Stimulated activated CD4-positive, alpha-beta T cell treated with anti-CD3 and anti-CD28 coated beads, Interleukin-1b, Interleukin-23, amount 100 ng/mL, for 1 hour (primary cell): Measurements from ENCODE around the gene RIT2.
"Not testable (repeated sequence)": the region's sequence is repeated elsewhere in the genome, so short reads cannot be mapped to it uniquely, and the experiment has no call there.

Experiments
- DNase-seq, 2 donors: peaks; one replicate each; pipeline ENCODE4 v3.0.0-alpha.2; 2020; ENCODE audit warnings: low read depth in 2 of 2

Gene RIT2

DNA sequence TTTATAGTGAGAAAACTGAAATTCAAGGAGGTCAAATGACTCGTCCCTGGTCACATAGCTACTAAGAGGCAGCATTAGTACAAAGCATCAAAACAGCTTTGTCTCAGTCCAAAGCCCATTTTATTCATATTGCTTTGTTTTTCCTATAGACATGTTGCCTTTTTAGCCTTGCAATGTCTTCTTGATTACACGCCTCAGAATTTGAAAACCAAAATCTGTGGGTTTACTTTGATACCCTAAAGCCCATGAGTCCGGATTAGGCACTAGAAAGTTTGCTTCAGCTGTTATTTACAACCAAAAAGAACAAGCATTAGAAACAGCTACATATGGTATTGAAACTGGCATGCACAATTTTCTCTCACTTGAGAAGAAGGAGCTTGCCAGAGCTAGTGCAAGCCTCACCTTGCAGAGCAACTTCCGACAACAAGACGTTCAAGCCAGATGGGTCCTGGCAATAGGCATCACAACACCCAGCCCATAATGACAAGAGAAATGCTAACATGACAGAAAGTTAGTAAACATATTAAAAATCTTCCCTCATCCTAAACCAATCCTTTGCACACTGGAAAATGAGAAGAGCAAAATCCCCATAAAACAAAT, 276.8 kb downstream of the RIT2 start:
- no peak for DNase-seq

DNA sequence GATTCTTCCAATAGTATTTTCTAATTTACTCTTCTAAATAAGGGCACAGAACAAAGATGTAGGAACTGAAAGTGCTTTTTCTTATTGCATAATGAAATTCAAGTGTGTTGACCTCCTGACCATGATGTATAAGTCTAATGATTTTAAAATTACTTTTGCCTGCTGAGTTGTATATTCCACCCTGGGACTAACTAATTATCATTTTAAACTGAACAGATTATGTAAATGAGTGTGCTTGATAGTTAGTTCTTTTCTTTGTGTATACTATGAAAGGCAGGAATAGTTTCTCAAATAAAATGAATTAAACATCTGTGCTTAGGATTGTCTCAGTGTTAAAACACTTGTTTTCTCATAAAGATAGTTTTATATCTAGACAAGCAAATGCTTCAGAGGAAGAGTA, 284.5 kb downstream of the RIT2 start:
- DNase-seq: no peak

- DNase-seq: no peak
Measured at GRCh38 chr18:42828881-42829280, 286.6 kb downstream of the RIT2 start.

- DNase-seq: no peak
Measured at GRCh38 chr18:42824178-42824577, 291.3 kb downstream of the RIT2 start.

GRCh38 chr18:42822711-42823110, 292.8 kb downstream of the RIT2 start:
- no peak for DNase-seq

DNA sequence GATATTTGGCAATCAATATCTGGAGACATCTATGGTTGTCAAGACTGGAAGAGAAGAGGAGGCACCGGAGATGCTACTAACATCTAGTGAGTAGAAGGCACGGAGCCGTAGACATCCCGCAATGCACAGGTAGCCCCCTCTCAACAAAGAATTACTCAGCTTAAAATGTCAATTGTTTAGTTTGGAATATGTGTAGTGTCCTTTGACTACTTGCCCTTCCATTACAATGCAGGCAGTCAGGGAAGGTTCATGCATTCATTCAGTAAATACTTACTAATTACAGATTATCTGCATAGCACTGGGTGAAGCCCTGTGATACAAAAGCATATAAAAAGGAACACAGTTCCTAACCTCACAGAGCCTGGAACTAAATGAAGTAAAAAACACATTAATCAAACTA, 294.0 kb downstream of the RIT2 start:
- DNase-seq: no peak

- DNase-seq: no peak
Measured at GRCh38 chr18:42814618-42815017, 300.9 kb downstream of the RIT2 start.

- no peak for DNase-seq
Measured at GRCh38 chr18:42814184-42814583, 301.3 kb downstream of the RIT2 start.

DNA sequence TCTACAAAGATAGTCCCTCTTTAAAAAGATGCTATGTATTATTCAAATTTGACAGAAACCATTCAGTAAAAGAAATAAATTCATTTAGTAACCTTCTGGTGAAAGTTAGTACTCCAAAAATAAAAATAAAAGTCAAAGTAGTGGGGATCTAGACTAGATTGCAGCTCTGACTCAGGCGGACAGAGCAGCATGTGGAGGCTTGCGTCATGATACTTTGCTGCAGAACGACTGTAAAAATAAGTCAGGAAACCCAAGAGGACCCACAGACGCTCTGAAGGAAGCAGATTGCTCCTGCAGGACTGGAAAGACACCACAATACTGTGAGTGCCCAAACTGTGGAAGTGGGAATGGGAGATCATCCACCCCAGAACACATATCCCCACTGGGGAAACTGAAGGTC, 301.9 kb downstream of the RIT2 start:
- DNase-seq: no peak

- no peak for DNase-seq
Measured at GRCh38 chr18:42807887-42808286, 307.6 kb downstream of the RIT2 start.

DNA sequence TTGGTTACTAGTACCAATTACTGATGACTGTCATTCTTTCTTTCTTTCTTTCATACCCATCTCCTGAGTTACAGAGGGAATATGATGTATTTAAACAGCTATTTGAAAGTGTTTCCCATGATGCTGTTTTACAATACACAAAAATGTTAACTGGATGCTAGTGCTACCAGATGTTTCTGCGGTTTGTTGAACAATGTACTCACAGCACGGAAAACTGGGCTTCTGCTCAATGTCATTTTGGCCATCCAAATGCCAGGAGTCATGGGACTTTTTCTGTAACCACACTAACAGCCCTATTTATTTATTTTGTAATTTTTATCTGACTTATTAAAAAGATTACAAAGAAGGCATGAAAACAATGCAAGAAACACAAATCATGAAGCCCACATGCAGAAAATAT, 313.8 kb downstream of the RIT2 start:
- no peak for DNase-seq

- no peak for DNase-seq
Measured at GRCh38 chr18:42798606-42799170, 316.8 kb downstream of the RIT2 start.

DNA sequence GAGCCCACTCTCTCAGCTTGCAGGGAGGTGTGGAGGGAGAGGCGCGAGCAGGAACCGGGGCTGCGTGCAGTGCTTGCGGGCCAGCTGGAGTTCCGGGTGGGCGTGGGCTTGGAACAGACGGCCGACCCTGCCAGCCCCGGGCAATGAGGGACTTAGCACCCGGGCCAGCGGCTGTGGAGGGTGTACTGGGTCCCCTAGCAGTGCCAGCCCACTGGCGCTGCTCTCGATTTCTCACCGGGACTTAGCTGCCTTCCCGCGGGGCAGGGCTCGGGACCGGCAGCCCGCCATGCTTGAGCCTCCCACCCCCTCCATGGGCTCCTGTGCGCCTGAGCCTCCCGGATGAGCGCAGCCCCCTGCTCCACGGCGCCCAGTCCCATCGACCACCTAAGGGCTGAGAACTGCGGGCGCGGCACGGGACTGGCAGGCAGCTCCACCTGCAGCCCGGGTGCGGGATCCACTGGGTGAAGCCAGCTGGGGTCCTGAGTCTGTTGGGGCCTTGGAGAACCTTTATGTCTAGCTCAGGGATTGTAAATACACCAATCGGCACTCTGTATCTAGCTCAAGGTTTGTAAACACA, 320.2 kb downstream of the RIT2 start:
- DNase-seq: not testable (repeated sequence)

DNA sequence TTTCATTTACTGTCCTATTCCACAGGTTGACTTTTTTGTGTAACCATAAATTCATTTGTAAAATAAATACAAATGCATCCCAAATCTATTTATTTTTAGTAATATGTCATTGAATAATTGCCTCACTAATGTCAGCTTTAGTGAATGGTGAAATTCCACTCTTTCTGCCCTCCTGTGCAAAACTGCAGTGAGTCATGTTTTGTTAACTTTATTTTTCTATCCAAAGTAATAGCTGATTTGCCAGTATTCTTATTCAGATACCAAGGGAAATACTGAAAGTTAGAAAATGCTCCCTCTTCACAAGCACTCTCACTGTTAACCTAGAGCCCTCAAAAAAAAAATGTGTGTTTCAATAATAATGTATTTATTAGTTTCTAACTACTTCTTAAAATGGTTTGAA, 322.8 kb downstream of the RIT2 start:
- no peak for DNase-seq

GRCh38 chr18:42784632-42785031, 330.9 kb downstream of the RIT2 start:
- no peak for DNase-seq

GRCh38 chr18:42782929-42783328, 332.6 kb downstream of the RIT2 start:
- DNase-seq: no peak

- DNase-seq: no peak
Measured at GRCh38 chr18:42781298-42781815, 334.1 kb downstream of the RIT2 start.

- no peak for DNase-seq
Measured at GRCh38 chr18:42780171-42780570, 335.3 kb downstream of the RIT2 start.

- DNase-seq: no peak
Measured at GRCh38 chr18:42778445-42779042, 336.9 kb downstream of the RIT2 start.

DNA sequence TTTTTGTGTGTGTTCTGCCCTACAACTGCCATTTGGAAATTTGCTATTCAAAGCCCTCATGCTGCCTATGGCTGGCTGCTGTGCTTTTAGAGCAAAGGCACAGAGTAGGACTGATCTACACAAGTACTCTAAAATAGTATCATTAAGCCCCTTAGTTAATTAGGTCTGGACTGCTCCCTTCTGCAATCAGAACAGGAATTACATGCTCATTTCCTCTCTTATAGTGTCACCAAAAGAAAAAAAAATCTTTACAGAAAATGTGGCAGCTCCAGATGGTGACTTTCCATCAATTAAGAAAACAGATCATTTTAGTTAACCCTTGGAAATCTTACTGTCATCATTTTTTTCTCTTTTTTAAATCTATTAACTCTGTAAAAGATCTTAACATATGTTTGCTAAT, 337.5 kb downstream of the RIT2 start:
- DNase-seq: no peak

GRCh38 chr18:42773870-42774269, 341.6 kb downstream of the RIT2 start:
- no peak for DNase-seq

DNA sequence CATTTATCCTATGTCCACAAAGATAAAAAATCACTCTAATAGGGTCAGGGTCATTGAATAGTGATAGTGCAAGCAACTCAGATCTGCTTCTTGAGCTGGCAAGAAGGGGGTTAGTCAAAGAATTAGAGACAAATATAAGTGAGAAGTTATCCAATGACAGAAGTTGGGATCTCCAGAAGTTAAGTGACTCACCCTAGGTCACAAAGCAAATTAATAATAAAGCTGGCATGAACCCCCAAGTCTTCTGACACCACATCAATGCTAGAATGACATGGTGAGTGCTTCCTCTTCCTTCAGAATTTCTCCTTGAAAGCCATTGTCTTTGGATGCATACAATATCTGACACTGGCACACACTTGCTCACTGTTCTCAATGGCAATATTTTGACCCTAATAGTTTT, 343.5 kb downstream of the RIT2 start:
- no peak for DNase-seq

GRCh38 chr18:42765302-42765701, 350.2 kb downstream of the RIT2 start:
- no peak for DNase-seq
